OCI-LY7 (cell line): ENCODE data around the gene RAD50. TPM values are rescaled to one million over a fixed set of nuclear protein-coding genes. Genes with fewer than 3 reads are reported as not detected.

ENCODE experiments used
- BruUV-seq: library from RNA; stranded (reverse); fragments of 400-500 nt; replicated peaks from 2 replicates; lab custom pipeline; 2021; lab: Mats Ljungman, UMichigan
- CTCF ChIA-PET: fragments of 300-600 bp; sonication (Branson Sonifier 250); formaldehyde crosslinking; loops from one replicate; lab custom pipeline; 2022; ENCODE audit warnings: antibody characterized with exemption; ENCODE audit not compliant: unreplicated experiment; lab: Charles Lee
- POLR2A ChIA-PET: fragments of 300-600 bp; sonication (Branson Sonifier 250); formaldehyde crosslinking; loops from one replicate; lab custom pipeline; 2022; ENCODE audit warnings: antibody characterized with exemption; lab: Charles Lee
- DNase-seq: peaks from one replicate; pipeline ENCODE4 v3.0.0-alpha.2; 2015; ENCODE audit warnings: low spot score
- H2AFZ ChIP-seq: fragments of 200-600 bp; sonication (generic), shearing (Covaris generic); 2 replicates; pipeline ENCODE4 v1.6.1; 2014; ENCODE audit warnings: mild to moderate bottlenecking, antibody characterized with exemption, low read length, moderate library complexity
- H3K27ac ChIP-seq: fragments of 200-600 bp; sonication (generic); 2 replicates; pipeline ENCODE4 v1.5.1; 2014; ENCODE audit warnings: mixed run types, low read depth, mild to moderate bottlenecking, moderate library complexity, low read length, inconsistent platforms; ENCODE audit not compliant: poor library complexity, severe bottlenecking
- H3K36me3 ChIP-seq: fragments of 200-600 bp; sonication (generic); 2 replicates; pipeline ENCODE4 v1.6.1; 2014; ENCODE audit warnings: mild to moderate bottlenecking, antibody characterized with exemption, low read length, moderate library complexity, mixed read lengths; ENCODE audit not compliant: insufficient read depth
- H3K4me1 ChIP-seq: fragments of 200-600 bp; sonication (generic); 2 replicates; pipeline ENCODE4 v1.5.1; 2014; ENCODE audit warnings: mild to moderate bottlenecking, low read length; ENCODE audit not compliant: insufficient read depth, poor library complexity, severe bottlenecking
- H3K4me2 ChIP-seq: fragments of 200-600 bp; sonication (generic); 2 replicates; pipeline ENCODE4 v1.6.1; 2014; ENCODE audit warnings: mild to moderate bottlenecking, low read length
- H3K4me3 ChIP-seq: fragments of 200-600 bp; sonication (generic); 2 replicates; pipeline ENCODE4 v1.5.1; 2014; ENCODE audit warnings: mild to moderate bottlenecking, low read depth, low read length; ENCODE audit not compliant: poor library complexity, severe bottlenecking
- H3K79me2 ChIP-seq: fragments of 200-600 bp; sonication (generic); 2 replicates; pipeline ENCODE4 v1.6.1; 2016; ENCODE audit warnings: low read depth, mild to moderate bottlenecking, low read length, moderate library complexity, mixed read lengths; ENCODE audit not compliant: insufficient read depth
- H3K9me2 ChIP-seq: fragments of 200-600 bp; sonication (generic); 2 replicates; pipeline ENCODE4 v1.6.1; 2016; ENCODE audit warnings: mild to moderate bottlenecking, low read length, mixed read lengths; ENCODE audit not compliant: insufficient read depth
- H3K9me3 ChIP-seq: fragments of 200-600 bp; sonication (generic); 2 replicates; pipeline ENCODE4 v1.6.1; 2014; ENCODE audit warnings: mild to moderate bottlenecking, mixed run types, low read length, mixed read lengths
- H4K20me1 ChIP-seq: fragments of 200-600 bp; sonication (generic); 2 replicates; pipeline ENCODE4 v1.6.1; 2014; ENCODE audit warnings: mild to moderate bottlenecking, antibody characterized with exemption, low read length, moderate library complexity, mixed read lengths; ENCODE audit not compliant: insufficient read depth
- EZH2phosphoT487 ChIP-seq: fragments of 200-600 bp; sonication (generic); IDR thresholded peaks from 2 replicates; pipeline ENCODE4 v1.6.1; 2018; ENCODE audit warnings: low read depth, borderline replicate concordance, mild to moderate bottlenecking, mixed run types, antibody characterized with exemption, low read length, moderate library complexity, mixed read lengths
- intact Hi-C: fragments of 100-400 bp; cut with micrococcal nuclease; formaldehyde crosslinking; loops from one replicate; pipeline ENCODE4 v1.10.0; 2022; ENCODE audit not compliant: unreplicated experiment
- total RNA-seq, 2 experiments: library from RNA; depleted of rRNA in 1 of 2; stranded (reverse); fragments of >200 nt in 1 of 2; shearing (Covaris generic) in 1 of 2; gene quantifications; 2 replicates each; pipeline ENCODE4 v1.2.3, GENCODE V29; 2014 to 2022
- TF ChIP-seq, protein P1 (sequence below): fragments of 200-600 bp; sonication (generic); conservative IDR thresholded peaks from 2 replicates; pipeline ENCODE4 v1.5.1; 2014; ENCODE audit warnings: mild to moderate bottlenecking, antibody characterized with exemption, low read length, moderate library complexity, mixed read lengths

Gene RAD50
- total RNA-seq, 2 experiments from 2014 or later, result 24.0 to 59.8 TPM

DNA sequence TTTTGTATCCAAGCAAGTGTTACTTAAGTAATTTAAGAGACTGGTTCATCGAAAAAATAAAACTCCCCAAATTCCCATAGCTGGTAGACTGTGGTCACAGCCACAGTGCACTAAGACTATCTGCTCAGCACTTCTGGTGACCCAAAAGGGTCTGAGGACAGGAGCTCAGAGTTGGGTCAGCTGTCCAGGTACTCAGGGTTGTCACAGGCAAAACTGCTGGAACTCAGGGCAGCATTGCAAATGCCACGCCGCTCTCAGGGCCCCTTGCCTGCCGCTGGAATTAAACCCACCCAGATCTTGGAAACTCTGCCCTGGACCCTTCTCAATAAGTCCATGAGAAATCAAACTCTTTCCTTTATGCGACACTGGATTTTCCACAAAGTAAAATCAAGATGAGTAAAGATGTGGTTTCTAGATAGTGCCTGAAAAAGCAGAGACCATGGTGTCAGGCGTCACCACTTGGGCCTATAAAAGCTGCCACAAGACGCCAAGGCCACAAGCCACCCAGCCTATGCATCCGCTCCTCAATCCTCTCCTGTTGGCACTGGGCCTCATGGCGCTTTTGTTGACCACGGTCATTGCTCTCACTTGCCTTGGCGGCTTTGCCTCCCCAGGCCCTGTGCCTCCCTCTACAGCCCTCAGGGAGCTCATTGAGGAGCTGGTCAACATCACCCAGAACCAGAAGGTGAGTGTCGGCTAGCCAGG lies 101.1 kb downstream of the RAD50 start, which contains the start of gene IL13:
TSS of gene IL13 (plus strand) at position 498 of the 705 bp plus-strand sequence. CDS start at position 512, 14 bp downstream.
- Histone ChIP-seq H3K4me2 (no peak within 1 kb of the TSS), H3K79me2 (no peaks in the 10 kb centered on the region), H3K4me1 (no peaks in the 10 kb centered on the region), H3K27ac (no peak within 1 kb of the TSS), H3K36me3 (no peaks in the 10 kb centered on the region), H3K4me3 (no peak within 1 kb of the TSS), H4K20me1 (no peaks in the 10 kb centered on the region), H3K9me3 (no peaks in the 10 kb centered on the region), H2AFZ (no peak within 1 kb of the TSS), H3K9me2 (no peaks in the 10 kb centered on the region)
- TF ChIP-seq, protein P1, sequence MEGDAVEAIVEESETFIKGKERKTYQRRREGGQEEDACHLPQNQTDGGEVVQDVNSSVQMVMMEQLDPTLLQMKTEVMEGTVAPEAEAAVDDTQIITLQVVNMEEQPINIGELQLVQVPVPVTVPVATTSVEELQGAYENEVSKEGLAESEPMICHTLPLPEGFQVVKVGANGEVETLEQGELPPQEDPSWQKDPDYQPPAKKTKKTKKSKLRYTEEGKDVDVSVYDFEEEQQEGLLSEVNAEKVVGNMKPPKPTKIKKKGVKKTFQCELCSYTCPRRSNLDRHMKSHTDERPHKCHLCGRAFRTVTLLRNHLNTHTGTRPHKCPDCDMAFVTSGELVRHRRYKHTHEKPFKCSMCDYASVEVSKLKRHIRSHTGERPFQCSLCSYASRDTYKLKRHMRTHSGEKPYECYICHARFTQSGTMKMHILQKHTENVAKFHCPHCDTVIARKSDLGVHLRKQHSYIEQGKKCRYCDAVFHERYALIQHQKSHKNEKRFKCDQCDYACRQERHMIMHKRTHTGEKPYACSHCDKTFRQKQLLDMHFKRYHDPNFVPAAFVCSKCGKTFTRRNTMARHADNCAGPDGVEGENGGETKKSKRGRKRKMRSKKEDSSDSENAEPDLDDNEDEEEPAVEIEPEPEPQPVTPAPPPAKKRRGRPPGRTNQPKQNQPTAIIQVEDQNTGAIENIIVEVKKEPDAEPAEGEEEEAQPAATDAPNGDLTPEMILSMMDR, result no peak
- TF ChIP-seq EZH2phosphoT487, result no peak
- DNase-seq, result no peak
- CTCF ChIA-PET, result no interaction called here
- no TSS peak for BruUV-seq
- POLR2A ChIA-PET, result interaction anchor here (0.5 kb wide), 1 partner anchor 135 kb away, joined by 3 read pairs; no protein-coding TSS in a partner anchor
- intact Hi-C loops, result no loop called here

DNA sequence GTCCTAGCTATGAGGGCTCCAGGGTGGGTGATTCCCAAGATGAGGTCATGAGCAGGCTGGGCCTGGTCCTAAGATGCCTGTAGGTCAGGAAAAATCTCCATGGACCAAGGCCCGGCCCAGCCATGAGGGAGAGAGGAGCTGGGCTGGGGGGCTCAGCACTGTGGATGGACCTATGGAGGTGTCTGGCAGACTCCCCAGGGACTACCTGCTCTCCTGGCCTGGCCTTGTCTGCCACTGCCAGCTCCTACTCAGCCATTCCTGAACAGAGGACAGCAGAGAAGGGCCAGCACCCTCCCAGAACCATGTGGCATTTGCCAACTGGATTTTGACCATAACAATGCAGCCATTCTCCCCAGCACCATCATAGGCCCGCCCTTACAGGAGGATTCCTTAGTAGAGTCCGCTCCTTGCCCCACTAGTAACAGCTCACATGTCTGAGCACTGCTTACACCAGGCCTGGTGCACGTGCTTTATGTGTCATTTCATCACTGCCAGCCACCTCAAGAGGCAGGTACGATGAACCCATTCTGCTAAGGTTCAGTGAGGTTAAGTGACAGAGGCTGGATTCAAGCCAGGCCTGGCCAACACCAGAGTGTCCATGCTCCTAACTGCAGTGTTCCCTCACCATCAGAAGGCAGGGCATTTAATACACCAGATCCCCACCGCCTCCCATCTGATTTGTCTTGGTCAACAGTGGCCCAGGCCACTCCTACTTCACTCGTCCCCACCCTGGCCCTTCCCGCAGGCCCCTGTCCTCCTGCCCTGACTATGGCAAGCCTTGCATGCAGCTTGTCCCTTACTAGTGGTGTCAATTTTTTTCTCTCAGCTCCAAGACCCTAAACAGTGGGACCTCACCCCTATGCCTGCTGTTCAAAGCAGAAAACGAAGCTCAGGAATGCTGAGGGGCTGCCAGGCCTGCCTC lies 101.9 kb downstream of the RAD50 start:
- TF ChIP-seq EZH2phosphoT487, result no peak
- TF ChIP-seq, protein P1, result no peak
- no peaks in the 10 kb centered on the region for H3K79me2 ChIP-seq
- no peak overlapping the region for H2AFZ ChIP-seq
- no peak overlapping the region for H3K27ac ChIP-seq
- H3K4me2 ChIP-seq, result no peak overlapping the region
- intact Hi-C loops, result no loop called here
- no peaks in the 10 kb centered on the region for H3K9me2 ChIP-seq
- H3K4me1 ChIP-seq, result no peaks in the 10 kb centered on the region
- H4K20me1 ChIP-seq, result no peaks in the 10 kb centered on the region
- CTCF ChIA-PET, result no interaction called here
- no peaks in the 10 kb centered on the region for H3K36me3 ChIP-seq
- DNase-seq, result no peak
- POLR2A ChIA-PET, result no interaction called here
- H3K4me3 ChIP-seq, result no peak overlapping the region
- no peaks in the 10 kb centered on the region for H3K9me3 ChIP-seq
- BruUV-seq, result no TSS peak
